ENCODE results near the gene AGMAT. TPM values are rescaled to one million over a fixed set of nuclear protein-coding genes. Genes with fewer than 3 reads are reported as not detected.
A peak's percentile ranks its signal among the peaks of the same experiment; 100 is the strongest.

The AGMAT gene
- total and polyA plus RNA-seq, 2 of the 13 experiments (the other 11 are each of a cell fraction or from before 2014, with no cell fraction given) = 59.1 to 174 TPM

DNA sequence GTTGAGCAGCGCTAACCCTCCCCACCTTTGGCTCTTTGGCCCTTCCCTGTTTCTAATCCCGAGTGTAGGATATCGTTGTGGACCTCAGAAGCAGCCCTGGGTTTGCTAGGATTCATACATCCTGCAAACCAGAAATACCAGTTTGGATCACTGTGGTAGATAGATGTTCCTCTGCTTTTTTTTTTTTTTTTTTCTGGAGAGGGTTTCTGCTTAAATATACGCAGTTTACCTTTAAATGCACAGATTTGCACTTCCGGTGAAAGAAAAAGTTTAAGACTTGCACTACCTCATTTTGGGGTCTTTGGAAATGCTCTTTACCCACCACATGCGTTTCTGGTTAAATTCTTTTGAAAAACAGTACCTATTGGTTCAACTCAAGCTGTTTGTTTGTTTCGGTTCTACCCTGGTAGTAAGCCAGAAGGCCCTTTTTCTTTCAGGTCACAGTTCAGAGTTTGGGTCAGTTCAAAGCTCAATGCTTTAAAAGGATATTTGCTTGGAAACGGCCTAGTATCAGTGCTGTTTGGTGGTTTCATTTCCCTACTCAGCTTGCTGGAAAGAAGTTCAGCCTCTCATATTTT lies 33.3 kb upstream of the AGMAT start (continued):
- TF ChIP-seq ZNF7 (CRISPR knock-in tag; IDR thresholded peaks at IDR 0.05) (no peak), ZNF317 (CRISPR knock-in tag; IDR thresholded peaks at IDR 0.05) (0 out of 2 replicates have a peak, but pooled peaks have one; percentile 5), YEATS4 (CRISPR knock-in tag; IDR thresholded peaks at IDR 0.05; ENCODE audit: borderline replicate concordance) (0 out of 2 replicates have a peak, but pooled peaks have one; percentile 12), ZNF614 (CRISPR knock-in tag; IDR thresholded peaks at IDR 0.05; ENCODE audit: borderline replicate concordance) (no peak), REL (CRISPR knock-in tag; conservative IDR thresholded peaks at IDR 0.05) (no peak), LCORL (IDR thresholded peaks at IDR 0.05) (no peak), LCORL (CRISPR knock-in tag; IDR thresholded peaks at IDR 0.05) (no peak), BRD4 (CRISPR knock-in tag; IDR thresholded peaks at IDR 0.05) (no peak), ZBTB42 (CRISPR knock-in tag; IDR thresholded peaks at IDR 0.05) (no peak), EEA1 (CRISPR knock-in tag; IDR thresholded peaks at IDR 0.05; ENCODE audit: borderline replicate concordance) (no peak), NR2F2 (IDR thresholded peaks at IDR 0.05; ENCODE audit: borderline replicate concordance, low read depth) (no peak), RARA (CRISPR knock-in tag; IDR thresholded peaks at IDR 0.05) (no peak), RFX5 (IDR thresholded peaks at IDR 0.05; ENCODE audit: low read depth, low read length) (no peak), SNAI1 (CRISPR knock-in tag; IDR thresholded peaks at IDR 0.05; ENCODE audit: borderline replicate concordance) (peak; percentile 22; the same call in 1 of the 2 replicates), HNF4A (CRISPR knock-in tag; IDR thresholded peaks at IDR 0.05) (peak; percentile 30; the same call in 1 of the 2 replicates), ZNF83 (CRISPR knock-in tag; IDR thresholded peaks at IDR 0.05; ENCODE audit: borderline replicate concordance) (no peak), ZNF510 (CRISPR knock-in tag; IDR thresholded peaks at IDR 0.05; ENCODE audit: low read depth) (no peak), ZNF430 (CRISPR knock-in tag; IDR thresholded peaks at IDR 0.05) (no peak; the same call in 1 of the 2 replicates), KDM5A (IDR thresholded peaks at IDR 0.05; ENCODE audit: borderline replicate concordance, low read length) (0 out of 2 replicates have a peak, but pooled peaks have one; percentile 13), PCBP1 (IDR thresholded peaks at IDR 0.05; ENCODE audit: borderline replicate concordance, low read depth, low read length) (no peak), JUND (CRISPR knock-in tag; IDR thresholded peaks at IDR 0.05) (0 out of 2 replicates have a peak, but pooled peaks have one; percentile 20), KLF15 (CRISPR knock-in tag; IDR thresholded peaks at IDR 0.05; ENCODE audit: borderline replicate concordance) (no peak), SP1 (IDR thresholded peaks at IDR 0.05) (no peak), SP1 (CRISPR knock-in tag; IDR thresholded peaks at IDR 0.05) (no peak), ZNF543 (CRISPR knock-in tag; IDR thresholded peaks at IDR 0.05) (0 out of 2 replicates have a peak, but pooled peaks have one; percentile 3), ZNF639 (CRISPR knock-in tag; conservative IDR thresholded peaks at IDR 0.05) (no peak)
- TF ChIP-seq, protein P1, sequence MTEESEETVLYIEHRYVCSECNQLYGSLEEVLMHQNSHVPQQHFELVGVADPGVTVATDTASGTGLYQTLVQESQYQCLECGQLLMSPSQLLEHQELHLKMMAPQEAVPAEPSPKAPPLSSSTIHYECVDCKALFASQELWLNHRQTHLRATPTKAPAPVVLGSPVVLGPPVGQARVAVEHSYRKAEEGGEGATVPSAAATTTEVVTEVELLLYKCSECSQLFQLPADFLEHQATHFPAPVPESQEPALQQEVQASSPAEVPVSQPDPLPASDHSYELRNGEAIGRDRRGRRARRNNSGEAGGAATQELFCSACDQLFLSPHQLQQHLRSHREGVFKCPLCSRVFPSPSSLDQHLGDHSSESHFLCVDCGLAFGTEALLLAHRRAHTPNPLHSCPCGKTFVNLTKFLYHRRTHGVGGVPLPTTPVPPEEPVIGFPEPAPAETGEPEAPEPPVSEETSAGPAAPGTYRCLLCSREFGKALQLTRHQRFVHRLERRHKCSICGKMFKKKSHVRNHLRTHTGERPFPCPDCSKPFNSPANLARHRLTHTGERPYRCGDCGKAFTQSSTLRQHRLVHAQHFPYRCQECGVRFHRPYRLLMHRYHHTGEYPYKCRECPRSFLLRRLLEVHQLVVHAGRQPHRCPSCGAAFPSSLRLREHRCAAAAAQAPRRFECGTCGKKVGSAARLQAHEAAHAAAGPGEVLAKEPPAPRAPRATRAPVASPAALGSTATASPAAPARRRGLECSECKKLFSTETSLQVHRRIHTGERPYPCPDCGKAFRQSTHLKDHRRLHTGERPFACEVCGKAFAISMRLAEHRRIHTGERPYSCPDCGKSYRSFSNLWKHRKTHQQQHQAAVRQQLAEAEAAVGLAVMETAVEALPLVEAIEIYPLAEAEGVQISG (CRISPR knock-in tag; IDR thresholded peaks at IDR 0.05) = no peak
- TF ChIP-seq, protein P2, sequence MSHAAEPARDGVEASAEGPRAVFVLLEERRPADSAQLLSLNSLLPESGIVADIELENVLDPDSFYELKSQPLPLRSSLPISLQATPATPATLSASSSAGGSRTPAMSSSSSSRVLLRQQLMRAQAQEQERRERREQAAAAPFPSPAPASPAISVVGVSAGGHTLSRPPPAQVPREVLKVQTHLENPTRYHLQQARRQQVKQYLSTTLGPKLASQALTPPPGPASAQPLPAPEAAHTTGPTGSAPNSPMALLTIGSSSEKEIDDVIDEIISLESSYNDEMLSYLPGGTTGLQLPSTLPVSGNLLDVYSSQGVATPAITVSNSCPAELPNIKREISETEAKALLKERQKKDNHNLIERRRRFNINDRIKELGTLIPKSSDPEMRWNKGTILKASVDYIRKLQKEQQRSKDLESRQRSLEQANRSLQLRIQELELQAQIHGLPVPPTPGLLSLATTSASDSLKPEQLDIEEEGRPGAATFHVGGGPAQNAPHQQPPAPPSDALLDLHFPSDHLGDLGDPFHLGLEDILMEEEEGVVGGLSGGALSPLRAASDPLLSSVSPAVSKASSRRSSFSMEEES (CRISPR knock-in tag; IDR thresholded peaks at IDR 0.05) = no peak
